GM18861 (cell line): ENCODE data around the gene NPAS3.

Experiments used
- ATAC-seq: cut with Tn5 transposase; IDR thresholded peaks from one replicate; pipeline ENCODE4 v1.9.1; 2021; ENCODE audit not compliant: unreplicated experiment

NPAS3 gene

DNA sequence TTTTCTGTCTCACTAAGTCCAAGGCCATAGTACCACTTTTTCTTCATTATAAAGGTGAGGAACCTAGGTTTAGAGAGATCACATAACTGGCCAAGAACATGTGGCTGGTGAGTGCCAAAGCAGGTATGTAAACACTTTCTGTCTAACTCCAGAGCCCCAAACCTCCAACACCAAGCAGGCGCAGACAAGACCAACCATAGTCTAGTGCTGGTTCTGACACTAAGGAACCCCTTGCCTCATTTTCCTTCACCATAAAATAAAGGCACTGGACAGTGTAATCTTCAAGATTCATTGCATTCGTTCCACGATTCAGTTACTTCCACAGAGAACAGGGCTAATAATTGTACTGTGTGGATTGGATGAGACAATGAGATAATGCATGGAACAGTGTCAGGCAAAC, 71.0 kb downstream of the NPAS3 start:
- no peak for ATAC-seq

DNA sequence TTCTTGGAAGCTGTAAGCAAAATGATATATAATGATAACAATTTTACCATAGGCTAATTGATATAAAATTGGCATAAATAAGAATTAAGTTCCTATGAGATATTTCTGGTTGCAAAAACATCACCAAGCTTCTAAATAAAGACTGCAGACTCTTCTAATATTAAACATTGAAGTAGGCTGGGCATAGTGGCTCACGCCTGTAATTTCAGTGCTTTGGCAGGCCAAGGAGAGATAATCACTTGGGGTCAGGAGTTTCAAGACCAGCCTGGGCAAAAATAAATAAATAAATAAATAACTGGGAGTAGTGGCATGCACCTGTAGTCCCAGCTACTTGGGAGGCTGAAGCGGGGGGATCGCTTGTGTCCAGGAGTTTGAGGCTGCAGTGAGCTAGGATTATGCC, 71.8 kb downstream of the NPAS3 start:
- ATAC-seq = no peak

DNA sequence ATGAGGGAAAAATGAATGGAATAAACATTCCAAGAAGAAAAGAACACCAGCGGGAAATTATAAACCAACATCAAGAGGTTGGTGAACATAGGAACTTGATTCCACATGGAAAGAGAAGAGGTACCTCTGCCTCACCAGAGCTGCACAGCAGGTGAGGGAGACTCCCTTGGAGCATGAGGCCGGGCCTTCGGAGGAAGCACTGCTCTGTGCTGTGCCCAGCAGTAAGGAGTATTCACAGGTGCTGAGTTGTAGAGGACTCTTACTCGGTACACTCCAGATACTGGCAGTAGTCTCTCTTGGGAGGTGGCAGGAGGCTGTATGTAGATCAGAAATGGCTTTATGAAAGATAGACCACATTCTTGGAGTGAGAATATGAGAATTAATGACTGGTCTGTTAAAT, 76.0 kb downstream of the NPAS3 start:
- no peak for ATAC-seq

DNA sequence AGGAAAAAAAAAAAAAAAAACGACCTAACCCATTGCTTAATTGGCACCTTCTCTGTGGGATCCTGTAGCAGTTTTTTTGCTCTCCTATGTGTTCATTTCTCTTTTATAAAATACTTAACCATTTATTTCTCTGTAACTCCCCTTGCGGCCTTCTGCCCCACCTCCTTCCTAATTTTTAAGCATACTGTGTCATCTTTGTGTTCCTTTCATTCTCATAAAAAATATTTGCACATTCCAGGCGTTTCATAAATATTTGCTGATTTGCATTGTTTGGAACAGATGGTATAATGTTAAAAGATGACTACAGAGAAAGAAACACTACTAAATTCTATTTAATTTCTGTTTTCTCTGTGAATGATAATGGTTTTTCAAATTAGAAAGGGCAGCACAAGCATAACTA, 77.9 kb downstream of the NPAS3 start:
- ATAC-seq = no peak

DNA sequence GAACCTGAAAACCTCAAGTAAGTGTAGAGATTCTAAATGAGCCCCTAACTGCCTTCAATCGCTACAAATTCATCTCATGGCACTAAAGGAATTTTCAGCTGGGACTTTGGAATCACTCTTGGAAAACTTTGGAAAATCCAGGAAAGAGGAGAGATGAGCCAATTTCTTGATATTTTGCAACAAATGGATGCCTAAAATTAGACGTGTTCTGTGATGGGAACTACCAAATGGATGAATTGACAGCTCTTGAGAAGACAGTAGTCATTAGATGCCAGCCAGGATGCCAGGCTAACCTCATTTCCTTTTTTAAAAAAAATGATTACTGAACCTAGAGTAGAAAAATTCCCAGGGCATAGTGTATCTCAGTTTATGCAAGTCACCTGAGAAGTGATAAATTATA, 78.3 kb downstream of the NPAS3 start:
- ATAC-seq = no peak

DNA sequence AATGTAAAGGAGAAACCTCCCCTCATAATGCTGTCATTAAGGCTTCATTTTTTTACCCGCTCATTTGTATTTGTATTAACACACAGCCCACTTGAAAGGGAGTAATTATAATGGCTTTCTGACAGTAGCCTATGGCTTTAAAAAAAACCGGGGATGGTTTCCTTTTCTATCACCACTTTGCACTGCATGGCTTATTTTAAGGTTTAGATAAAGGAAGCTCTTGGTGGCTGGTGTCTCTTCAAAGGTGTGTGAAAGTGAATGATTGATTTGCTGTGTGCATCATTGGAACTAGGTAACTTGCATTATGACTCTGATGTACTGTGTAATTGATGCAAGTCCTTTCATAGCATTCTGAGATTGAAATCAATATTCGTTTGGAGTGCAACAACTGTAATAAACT, 80.7 kb downstream of the NPAS3 start:
- ATAC-seq = no peak

DNA sequence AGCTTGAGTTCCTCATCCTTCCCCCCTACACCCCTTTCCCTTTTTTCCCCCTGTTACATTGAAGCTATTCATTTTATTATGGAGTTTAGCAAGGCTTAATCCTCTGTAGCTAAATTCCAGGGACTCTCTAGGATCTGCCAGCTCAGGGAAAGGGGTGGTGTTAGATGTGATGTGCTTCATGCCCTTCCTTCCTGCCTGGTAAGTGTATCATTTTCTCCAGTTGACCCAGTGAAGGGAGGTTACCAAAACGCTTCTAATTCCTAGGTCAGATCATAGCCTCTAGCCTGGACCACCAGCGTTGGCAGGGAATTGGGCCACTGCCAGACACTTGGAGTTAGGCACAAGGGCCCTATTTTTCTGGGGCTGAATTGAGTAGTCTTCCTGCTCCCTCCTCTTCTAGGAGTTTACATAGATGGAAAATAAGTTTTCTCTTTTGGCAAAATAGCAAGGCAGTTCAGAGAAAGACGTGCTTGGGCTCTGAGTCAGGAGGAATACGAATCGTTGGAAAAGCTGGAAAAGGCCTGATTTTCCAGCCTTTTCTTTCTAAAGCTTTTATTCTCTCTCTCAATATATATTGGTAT, 88.3 kb downstream of the NPAS3 start:
- no peak for ATAC-seq

DNA sequence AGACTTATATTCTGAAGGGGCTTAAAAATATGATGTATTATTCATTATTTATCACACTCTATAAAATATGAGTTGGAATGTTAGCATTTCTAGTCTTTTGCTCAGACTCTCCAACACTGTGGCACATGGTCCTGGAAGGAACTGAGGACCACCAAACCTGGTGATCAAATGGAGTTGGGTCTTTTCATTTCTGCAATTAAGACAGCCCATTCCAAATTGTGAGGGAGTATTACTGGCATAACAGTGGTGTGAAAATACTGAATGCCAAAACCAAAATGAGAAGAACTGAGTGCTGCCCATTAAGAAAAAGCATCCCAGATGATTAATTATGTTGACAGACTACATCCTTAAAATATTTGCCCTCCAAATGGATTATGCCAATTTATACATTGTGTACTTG, 90.8 kb downstream of the NPAS3 start:
- ATAC-seq = no peak

DNA sequence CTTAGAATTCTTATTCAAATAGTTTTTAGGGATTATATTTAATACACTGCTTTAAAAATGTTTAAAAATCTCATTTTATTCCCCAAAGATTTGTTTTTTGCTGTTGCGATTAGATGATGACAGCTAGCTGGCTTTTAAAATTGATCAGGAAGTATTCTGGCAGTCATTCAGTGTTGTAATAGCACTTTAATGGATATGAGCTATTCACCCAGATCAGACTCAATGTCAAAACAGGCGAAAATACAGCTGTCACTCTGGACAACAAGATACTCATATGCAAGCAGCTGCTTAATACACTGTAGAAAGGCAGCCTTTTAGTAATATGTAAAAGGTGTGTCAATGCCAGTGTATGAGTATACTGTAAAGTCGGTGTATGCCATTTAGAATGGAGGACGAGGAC, 91.7 kb downstream of the NPAS3 start:
- no peak for ATAC-seq

DNA sequence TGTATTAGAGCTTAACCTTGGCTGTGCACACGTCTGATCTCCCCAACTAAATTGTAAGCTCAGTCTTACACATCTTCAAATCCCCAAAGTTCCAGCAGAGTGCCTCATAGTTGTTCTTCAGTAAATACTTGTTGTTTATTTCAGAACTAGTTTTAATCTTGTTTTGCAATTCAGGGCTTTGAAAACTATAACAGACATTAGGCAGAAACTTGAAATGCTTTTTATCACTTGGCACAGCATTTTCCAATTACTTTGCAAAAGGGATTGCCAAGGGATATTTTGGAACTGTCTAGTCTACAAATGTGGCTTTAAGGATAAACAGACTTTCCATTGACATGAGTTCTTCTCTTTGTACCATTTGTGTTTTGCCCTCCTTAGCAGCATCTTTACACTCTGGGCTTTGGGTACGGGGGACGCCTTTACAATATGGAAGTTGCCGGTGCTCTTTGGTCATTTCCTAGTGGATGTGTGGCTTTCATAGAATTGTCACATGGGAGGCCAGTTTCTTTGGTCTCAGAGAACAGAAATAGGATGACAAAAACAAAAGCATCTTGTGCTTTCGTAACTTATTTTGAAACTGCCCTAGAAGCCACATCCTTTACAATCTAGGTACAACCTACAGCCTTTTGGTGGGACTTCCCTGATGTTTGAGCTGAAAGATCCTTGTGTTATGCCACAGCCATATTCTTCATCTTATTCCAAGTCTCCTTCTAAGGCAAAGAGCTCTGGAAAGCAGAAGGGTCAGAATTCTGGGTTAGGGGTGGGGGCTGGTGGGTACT, 96.9 kb downstream of the NPAS3 start:
- no peak for ATAC-seq

DNA sequence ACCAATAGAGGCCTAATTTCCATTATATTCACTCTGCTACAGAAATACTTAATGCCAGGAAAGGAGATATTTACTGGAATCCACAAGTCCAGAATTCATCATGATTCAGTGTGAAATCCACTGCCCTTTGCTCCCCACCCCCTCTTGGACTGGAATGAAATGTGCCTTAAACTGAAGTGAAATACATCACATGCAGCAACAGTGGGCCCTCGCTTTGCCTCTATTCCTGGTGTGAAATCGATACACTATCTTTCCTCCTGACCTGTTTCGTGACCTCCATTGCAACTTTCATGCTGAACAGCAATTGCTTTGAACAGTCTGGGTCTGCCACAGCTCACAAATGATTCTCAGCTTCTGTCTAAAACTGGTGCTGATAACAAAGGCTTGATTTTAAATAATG, 100.6 kb downstream of the NPAS3 start:
- ATAC-seq = no peak

DNA sequence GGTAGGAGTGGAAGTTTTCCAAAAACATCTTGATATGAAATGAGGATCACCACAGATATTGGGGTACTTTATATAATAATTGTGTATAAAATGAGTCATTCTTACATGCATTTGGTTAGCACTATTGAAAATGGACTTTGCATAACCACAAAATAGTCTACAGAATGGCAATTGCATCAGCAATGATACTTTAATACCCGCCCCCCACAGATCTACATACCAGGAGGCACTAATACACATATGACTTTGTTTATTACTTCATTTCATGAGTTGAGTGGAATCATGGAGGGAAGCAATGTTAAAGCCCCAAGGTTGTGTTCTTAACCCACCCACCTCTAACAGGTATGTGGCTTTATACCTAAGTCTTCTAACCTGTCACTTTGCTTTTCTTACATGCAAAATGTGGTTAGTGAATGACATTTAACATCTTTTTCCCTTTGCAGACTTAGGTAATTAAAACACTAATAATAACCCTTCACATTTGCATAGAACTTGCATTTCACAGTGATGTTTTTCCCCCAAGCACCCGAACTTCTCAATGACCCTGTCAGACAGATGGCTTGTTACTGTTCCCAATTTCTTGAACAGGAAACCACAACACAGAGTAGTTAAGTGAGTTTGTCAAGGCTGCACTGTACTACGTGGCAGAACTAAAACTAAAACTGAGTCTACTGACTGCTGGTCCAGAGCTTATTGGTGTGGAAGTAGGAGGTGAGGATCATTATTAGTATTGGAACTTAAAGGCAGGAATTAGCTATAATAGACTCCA, 101.9 kb downstream of the NPAS3 start:
- no peak for ATAC-seq

DNA sequence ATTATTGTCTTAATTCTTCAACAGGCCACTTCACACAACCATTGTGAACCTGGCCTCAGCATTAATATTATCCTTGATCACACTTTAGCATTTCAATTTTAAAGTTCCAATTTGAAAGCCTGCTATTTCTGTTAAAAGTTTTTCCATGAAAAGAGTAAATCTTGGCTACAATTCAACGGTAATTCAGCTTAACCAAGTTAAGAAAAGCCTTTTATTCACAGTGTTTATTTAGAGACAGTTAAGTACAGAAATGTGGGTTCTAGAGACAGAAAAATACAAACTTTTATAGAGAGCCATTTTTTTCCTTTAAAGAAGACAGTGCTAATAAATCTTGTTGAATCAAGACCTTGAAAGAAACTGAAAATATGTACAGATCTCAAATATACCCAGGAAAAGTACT, 103.9 kb downstream of the NPAS3 start:
- ATAC-seq = no peak

DNA sequence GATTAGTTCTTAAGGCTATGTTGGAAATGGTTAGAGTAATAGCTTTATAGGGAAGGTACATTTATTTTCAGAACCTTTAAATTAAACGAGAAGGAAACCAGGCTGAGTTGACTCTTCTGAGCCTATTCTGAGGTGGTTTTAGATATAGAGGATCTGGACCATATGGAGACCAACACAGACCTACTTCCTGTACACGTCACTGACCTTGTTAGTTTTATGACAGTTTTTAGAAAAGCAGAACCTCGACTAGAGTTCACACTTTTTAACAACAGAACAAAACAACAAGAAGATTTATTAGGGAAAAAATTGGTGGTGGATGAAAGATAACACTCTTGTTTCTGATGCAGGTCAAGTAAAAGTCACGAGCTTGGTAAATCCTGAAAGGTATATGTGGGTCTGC, 107.1 kb downstream of the NPAS3 start:
- ATAC-seq = no peak

DNA sequence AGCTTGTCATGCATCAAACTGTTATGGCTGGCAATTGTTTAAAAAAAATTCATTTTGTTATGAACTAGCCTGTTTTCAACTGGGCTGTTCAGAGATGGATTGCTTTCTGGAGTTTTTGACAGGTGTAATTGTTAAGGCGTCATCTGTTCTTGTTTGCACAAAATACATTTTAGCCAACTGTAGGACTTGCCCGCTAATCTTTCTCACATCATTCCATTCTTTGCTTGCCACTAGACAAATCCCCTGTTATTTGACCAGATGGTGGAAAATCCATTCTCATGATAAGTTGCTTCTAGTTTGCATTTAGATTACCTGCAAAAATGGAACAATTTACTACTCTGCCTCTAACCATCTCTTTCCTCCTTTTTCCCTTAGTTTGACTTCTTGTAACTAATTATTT, 114.3 kb downstream of the NPAS3 start:
- no peak for ATAC-seq

DNA sequence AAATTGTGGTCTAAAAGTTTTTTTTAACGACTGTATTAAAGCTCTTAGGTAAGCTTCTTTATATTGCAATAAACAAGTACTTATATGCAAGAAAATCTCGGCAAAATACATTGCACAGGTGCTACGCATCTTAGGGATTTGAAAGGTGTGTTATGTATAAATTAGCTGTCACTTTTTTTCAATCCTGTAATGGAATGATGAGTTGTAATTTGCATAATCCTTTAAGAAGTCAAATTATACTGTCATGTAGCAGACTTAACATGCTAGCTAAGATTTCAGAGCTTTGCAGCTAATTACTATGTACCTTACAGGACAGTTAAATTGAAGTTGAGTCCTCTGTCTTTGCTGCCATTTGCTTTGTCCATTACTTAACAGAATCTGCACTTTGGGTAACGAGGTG, 117.5 kb downstream of the NPAS3 start:
- ATAC-seq = no peak

DNA sequence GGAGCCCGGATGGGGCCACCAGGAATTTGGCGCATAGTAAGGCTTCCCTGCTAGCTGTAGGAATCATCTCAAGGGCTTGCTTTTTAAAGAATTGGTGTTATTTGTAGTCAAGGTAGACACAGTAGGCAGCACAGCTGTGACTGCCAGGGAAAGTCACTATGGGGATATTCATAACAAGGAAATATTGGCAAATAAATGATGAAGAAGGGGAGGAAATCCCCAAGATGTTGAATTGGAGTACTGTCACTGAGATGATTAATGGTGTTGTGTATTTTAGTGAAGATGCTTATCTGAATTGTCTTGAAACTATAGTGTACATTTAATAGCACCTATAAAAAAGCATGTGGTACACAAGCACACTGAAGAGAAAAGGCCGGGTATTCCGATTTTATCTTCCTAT, 118.9 kb downstream of the NPAS3 start:
- ATAC-seq = no peak

DNA sequence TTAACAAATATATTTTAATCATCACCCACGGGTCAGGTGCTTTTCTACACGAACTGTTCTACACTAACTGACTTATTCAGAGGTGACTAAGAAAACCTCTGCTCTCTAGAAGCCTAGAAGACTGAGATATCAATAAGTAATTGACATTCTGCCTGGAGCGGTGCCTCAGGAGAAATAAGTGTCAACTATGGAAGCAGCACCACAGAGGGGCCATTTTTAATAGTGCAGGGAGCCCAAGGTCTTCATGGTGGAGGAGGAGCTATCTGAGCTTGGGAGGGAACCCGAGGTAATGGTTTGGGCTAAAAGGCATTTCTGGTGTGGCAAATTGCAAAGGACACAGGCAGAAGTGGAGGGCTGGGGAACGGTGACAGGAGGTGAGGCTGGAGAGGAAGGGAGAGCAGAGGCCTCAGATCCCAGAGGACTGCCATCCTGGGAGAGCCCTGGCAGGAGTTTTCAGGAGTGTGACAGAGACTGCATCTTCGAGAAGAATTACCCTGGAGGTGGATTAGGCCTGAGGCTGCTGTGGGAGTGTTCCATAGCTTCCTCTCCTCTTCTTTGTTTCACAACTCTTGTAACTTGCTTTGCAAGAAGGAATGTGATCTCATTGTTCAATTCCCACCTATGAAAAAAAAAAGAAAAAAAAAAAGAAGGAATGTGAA, 123.1 kb downstream of the NPAS3 start:
- no peak for ATAC-seq

DNA sequence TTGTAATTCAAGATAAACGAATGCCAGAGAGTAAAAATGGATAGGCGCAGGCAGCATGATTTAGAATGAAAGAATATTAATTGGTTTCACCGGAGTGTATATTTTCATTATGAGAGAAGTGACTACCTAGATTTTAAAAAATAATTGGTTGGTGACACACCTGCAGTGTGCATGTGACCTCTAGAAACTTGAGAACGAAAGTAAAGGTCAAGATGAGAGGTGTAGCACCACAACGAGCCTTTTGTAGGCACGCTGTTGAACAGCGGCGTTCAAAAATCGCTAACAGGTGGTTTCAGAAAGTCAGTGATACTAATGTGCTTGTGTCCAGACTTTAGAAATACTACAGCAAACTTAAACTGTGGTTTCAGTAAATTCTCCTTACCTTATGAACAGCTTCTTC, 123.8 kb downstream of the NPAS3 start:
- ATAC-seq = no peak

DNA sequence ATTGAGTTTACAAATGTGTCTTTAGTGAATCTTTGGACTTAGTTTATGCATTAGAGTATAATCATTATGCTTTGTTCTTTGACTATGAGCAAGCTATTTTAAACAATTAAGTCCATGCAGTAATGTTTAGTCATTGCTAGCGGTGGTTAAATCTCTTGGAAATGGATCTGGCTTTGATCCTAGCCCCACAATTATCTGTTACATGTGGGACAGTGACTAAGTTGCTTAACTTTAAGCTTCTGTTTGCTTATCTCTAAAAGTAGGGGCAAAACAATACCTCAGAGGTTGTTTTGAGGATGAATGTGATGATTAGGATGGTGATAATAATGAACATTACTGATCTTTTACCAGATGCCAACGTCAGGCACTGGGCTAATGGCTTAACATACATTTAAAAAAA, 124.2 kb downstream of the NPAS3 start:
- no peak for ATAC-seq

DNA sequence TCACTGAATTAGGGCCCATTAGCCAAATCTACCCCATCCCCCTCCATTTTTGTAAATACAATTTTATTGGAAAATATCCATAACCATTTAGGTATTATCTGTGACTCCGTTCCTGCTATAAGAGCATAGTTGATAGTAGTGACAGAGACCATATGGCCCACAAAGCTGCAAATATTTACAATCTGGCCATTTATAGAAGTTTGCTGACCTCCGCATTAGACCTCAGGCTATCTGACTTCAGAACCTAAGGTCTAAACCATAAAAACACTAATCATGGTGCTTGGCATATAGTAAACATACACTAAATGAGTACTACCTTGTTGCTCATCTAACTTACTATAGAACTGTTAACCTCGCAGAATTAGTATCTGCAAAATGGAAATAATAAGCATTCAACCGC, 124.8 kb downstream of the NPAS3 start:
- no peak for ATAC-seq

DNA sequence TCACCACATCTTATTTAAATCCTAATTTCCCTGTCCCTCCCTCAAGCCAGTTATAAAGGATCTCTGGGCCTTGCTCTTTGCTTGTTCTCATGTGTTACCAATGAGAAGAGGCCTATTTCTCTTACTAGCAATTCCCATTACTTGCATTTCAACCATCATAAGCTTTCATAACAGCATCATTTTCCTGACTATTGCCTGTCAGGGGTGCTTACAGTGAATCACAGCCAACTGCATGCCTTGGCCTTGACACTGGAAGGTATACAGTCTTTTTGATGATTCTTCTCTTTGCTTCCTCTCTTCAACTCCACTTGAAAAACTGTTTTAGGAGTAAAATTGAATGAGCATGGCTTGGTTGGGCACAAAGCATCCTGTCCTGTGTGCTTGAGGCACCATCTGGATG, 127.0 kb downstream of the NPAS3 start:
- ATAC-seq = no peak
